ENCODE results near the gene CACNA1S.

Gene CACNA1S

GRCh38 chr1:201105688-201106087 lies 6.5 kb downstream of the CACNA1S start:
- H3K4me1 Mint-ChIP-seq (ENCODE audit: low read depth in 2 of 2): no peaks in the 10 kb centered on the region
- DNase-seq (no peak), ATAC-seq (replicated peaks) (no peak)
- no peaks in the 10 kb centered on the region for H3K9me3 Mint-ChIP-seq
- no peaks in the 10 kb centered on the region for H3K27me3 Mint-ChIP-seq
- H3K4me3 Mint-ChIP-seq: no peak overlapping the region
- no peaks in the 10 kb centered on the region for H3K36me3 Mint-ChIP-seq (ENCODE audit: insufficient read depth)
- no peak overlapping the region for H3K27ac Mint-ChIP-seq

- Mint-ChIP-seq H3K4me1 (ENCODE audit: low read depth in 2 of 2) (no peaks in the 10 kb centered on the region), H3K27ac (peak overlapping the region in 1 of 2 donors; percentile 2), H3K9me3 (no peaks in the 10 kb centered on the region), H3K27me3 (peaks cover 0 to 5% of the 10 kb centered on the region in 2 donors), H3K4me3 (no peak overlapping the region), H3K36me3 (ENCODE audit: insufficient read depth) (no peaks in the 10 kb centered on the region)
- DNase-seq (no peak), ATAC-seq (replicated peaks) (no peak)
Measured at GRCh38 chr1:201104141-201104540, 8.1 kb downstream of the CACNA1S start.

DNA sequence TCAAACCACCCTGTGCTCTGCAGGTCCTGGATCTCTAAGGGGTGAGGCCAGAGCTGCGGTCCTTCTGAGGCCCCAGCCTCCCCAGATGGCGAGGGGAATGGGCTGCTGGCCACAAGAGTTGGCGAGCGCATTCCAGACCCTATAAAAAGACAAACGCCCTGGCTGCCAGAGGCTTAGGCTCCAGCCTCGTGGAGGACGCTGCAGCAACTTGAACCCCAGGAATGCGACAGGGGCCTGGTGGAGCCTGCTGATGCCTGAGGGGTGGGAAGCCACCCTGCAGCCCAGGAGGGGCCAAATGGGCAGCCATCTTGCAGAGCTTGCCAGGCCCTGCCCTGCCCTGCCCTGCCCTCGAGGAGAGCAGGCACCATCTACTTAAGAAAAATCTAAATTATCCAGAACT lies 8.6 kb downstream of the CACNA1S start:
- Mint-ChIP-seq H3K4me3 (no peak overlapping the region), H3K4me1 (ENCODE audit: low read depth in 2 of 2) (no peaks in the 10 kb centered on the region), H3K27me3 (peaks cover 0 to 8% of the 10 kb centered on the region in 2 donors), H3K9me3 (no peaks in the 10 kb centered on the region), H3K27ac (no peak overlapping the region), H3K36me3 (ENCODE audit: insufficient read depth) (no peaks in the 10 kb centered on the region)
- ATAC-seq (replicated peaks): no peak
- DNase-seq: no peak

DNA sequence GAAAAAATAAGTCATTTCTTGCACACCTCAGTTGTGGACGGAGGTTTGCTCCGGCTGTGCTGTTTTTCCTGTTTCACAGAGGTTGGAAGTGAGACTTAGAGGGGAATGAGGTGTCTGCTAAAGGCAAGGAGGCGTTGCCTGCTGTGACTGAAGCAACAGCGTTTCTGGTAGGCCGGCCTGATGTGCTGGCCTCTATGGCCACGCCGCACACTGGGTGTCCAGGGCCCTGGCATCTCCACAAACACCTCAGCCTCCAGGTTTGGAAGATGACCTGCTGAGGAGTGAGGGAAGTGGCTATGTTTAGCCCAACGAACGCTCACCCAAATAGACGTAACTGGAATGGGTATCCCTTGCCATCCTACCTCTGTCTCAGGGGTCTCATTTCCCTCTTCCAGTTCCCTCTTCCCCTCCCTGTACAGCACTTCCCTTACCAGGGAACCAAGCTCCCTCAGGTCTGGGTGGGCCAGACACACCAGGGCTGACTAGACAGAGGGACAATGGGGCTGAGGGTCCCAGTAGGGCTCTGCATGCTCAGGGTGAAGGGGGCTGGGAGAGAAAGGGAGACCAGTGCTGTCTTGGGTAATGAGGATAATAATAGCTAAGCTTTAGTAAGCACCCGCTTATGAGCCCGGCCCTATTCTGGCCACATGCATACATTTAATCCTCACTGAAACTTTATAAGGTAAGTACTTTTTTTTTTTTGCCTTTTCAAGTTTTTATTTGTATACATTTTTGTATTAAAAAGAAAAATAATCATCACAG lies 11.9 kb downstream of the CACNA1S start:
- no peaks in the 10 kb centered on the region for H3K9me3 Mint-ChIP-seq
- no peaks in the 10 kb centered on the region for H3K4me1 Mint-ChIP-seq (ENCODE audit: low read depth in 2 of 2)
- peaks cover 14 to 22% of the 10 kb centered on the region in 2 donors for H3K27me3 Mint-ChIP-seq
- H3K27ac Mint-ChIP-seq: no peak overlapping the region
- no peaks in the 10 kb centered on the region for H3K36me3 Mint-ChIP-seq (ENCODE audit: insufficient read depth)
- H3K4me3 Mint-ChIP-seq: no peak overlapping the region
- ATAC-seq (replicated peaks) (no peak), DNase-seq (no peak)

DNA sequence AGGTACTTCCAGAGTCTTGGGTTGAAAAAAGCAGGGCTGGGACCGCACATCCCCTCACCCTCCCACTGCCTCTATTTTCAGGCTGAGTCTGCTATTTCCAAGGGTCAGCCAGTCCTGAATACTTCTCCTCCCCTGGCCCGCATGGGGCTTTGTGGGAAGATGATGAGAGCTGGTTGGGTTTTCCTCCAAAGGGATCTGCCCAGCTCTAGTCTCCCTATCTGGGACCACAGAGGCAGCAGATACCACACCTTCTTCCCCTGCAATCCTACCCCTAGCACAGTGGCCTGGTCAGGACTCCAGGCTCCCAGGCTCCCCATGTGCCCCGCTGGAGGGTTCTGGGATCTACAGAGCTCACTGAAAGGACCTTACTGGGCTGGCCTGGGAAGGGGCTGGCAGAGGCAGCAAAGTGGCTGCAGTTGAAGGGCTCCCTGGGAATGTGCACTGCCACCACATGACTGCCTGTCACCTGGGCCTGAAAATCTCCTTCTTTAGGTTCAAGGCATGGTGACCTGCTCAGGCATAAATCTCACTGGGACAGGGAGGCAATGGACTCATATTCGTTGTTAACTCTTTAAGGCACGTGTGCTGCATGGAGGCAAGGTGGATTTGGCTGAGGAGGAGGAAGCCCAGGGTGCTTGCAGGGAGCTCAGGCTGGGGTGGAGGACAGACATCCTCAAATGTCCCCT lies 13.1 kb downstream of the CACNA1S start:
- H3K9me3 Mint-ChIP-seq: no peaks in the 10 kb centered on the region
- peaks cover 19 to 32% of the 10 kb centered on the region in 2 donors for H3K27me3 Mint-ChIP-seq
- H3K4me1 Mint-ChIP-seq (ENCODE audit: low read depth in 2 of 2): no peaks in the 10 kb centered on the region
- DNase-seq (no peak), ATAC-seq (replicated peaks) (no peak)
- no peak overlapping the region for H3K4me3 Mint-ChIP-seq
- H3K36me3 Mint-ChIP-seq (ENCODE audit: insufficient read depth): no peaks in the 10 kb centered on the region
- H3K27ac Mint-ChIP-seq: no peak overlapping the region

DNA sequence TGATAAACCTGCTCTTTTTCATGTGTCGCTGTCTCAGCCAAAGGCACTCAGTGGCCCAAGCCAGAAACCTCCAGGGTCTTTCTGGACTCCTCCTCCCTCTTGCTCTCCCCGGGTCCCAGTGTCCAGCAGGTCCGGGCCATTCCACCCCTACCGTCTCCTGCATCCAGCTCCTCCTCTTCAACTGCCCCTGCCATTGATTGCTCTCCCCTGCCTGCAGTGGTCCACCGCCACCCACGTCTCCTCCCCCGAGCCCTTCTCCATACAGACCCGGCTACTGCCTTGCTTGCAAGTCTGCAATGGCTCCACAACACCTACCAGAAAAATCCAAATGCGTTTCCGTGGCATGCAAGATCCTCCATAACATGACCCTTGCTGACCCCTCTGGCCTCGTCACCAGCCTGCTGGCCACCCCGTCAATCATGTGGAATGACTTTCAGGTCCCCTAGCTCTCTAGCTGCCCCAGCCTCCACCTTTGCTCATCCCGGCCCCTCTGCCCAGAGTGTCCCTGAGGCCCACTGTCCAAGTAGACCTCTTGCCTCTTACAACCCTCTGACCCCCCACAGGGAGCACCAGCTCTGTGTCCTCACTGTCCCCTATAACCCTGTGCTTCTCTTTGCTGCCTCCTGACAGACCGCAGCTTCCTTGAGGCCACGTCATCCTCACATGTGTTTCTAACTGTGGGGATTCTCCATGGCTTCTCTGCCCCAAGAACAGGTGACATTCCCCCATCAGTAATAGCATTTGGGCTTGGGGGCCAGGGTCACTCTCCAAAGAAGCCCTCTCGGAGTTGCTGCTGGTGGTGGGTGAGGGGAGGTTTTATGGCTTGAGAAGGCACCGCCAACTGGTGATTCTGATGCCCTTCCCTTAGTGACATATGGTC lies 15.0 kb downstream of the CACNA1S start:
- no peak for ATAC-seq (replicated peaks)
- Mint-ChIP-seq H3K4me3 (no peak overlapping the region), H3K4me1 (ENCODE audit: low read depth in 2 of 2) (no peaks in the 10 kb centered on the region), H3K27me3 (peaks cover 29 to 38% of the 10 kb centered on the region in 2 donors), H3K9me3 (no peaks in the 10 kb centered on the region), H3K36me3 (ENCODE audit: insufficient read depth) (no peaks in the 10 kb centered on the region), H3K27ac (no peak overlapping the region)
- DNase-seq: no peak

- DNase-seq (no peak), ATAC-seq (replicated peaks) (no peak)
- Mint-ChIP-seq H3K27ac (no peak overlapping the region), H3K27me3 (peaks cover 35 to 49% of the 10 kb centered on the region in 2 donors), H3K9me3 (no peaks in the 10 kb centered on the region), H3K4me1 (ENCODE audit: low read depth in 2 of 2) (no peaks in the 10 kb centered on the region), H3K4me3 (no peak overlapping the region), H3K36me3 (ENCODE audit: insufficient read depth) (no peaks in the 10 kb centered on the region)
Measured at GRCh38 chr1:201096041-201096461, 16.2 kb downstream of the CACNA1S start.

GRCh38 chr1:201095581-201095980 lies 16.6 kb downstream of the CACNA1S start:
- no peak for DNase-seq
- no peaks in the 10 kb centered on the region for H3K36me3 Mint-ChIP-seq (ENCODE audit: insufficient read depth)
- no peak overlapping the region for H3K27ac Mint-ChIP-seq
- ATAC-seq (replicated peaks): no peak
- peaks cover 35 to 49% of the 10 kb centered on the region in 2 donors for H3K27me3 Mint-ChIP-seq
- H3K4me1 Mint-ChIP-seq (ENCODE audit: low read depth in 2 of 2): no peaks in the 10 kb centered on the region
- no peaks in the 10 kb centered on the region for H3K9me3 Mint-ChIP-seq
- H3K4me3 Mint-ChIP-seq: no peak overlapping the region

DNA sequence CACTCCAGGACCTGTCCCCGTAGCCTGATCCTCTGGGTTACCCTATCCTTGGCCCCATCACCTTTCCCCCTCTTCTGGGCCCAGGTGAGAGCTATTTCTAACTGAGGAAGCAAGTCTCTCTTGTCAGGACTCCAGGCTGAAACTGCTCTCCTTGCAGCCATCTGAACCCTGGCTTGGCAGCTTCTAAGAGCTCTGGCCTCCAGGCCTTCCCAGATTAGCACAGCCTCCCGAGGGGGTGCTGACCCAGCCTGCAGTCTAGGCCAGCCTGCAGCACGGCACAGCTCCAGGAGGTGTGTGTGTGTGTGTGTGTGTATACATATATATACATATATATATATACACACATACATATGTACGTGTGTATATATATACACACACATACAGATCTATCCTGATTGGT lies 17.4 kb downstream of the CACNA1S start:
- Mint-ChIP-seq H3K4me3 (no peak overlapping the region), H3K27ac (no peak overlapping the region), H3K27me3 (peaks cover 35 to 49% of the 10 kb centered on the region in 2 donors), H3K9me3 (no peaks in the 10 kb centered on the region), H3K36me3 (ENCODE audit: insufficient read depth) (no peaks in the 10 kb centered on the region), H3K4me1 (ENCODE audit: low read depth in 2 of 2) (no peaks in the 10 kb centered on the region)
- ATAC-seq (replicated peaks) (no peak), DNase-seq (no peak)

GRCh38 chr1:201093962-201094361 lies 18.3 kb downstream of the CACNA1S start:
- DNase-seq (no peak), ATAC-seq (replicated peaks) (no peak)
- H3K4me3 Mint-ChIP-seq: no peak overlapping the region
- no peaks in the 10 kb centered on the region for H3K4me1 Mint-ChIP-seq (ENCODE audit: low read depth in 2 of 2)
- H3K27me3 Mint-ChIP-seq: peaks cover 39 to 51% of the 10 kb centered on the region in 2 donors
- peaks cover 3% of the 10 kb centered on the region for H3K36me3 Mint-ChIP-seq (ENCODE audit: insufficient read depth)
- H3K27ac Mint-ChIP-seq: no peak overlapping the region
- H3K9me3 Mint-ChIP-seq: no peaks in the 10 kb centered on the region

DNA sequence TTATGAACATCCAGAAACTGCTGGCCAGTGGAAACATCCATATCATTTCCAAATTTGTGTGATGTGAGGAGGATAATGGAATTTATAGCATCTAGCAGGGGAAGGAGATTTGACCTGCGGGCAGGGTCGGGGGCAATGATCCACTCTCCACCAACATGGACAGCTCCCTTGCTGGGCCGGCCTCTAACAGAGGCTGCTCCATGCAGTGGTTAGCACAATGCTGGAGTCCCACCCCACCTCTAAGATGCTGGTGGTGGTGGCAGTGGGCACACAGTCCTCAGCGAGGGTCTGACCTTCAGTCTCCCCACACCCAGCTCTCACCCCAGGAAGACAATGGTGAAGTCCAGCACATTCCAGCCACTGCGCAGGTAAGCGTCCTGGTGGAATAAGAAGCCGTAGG lies 18.7 kb downstream of the CACNA1S start:
- Mint-ChIP-seq H3K36me3 (ENCODE audit: insufficient read depth) (peaks cover 4% of the 10 kb centered on the region), H3K9me3 (no peaks in the 10 kb centered on the region), H3K4me3 (no peak overlapping the region), H3K27ac (no peak overlapping the region), H3K4me1 (ENCODE audit: low read depth in 2 of 2) (no peaks in the 10 kb centered on the region), H3K27me3 (peaks cover 39 to 51% of the 10 kb centered on the region in 2 donors)
- ATAC-seq (replicated peaks): no peak
- no peak for DNase-seq

GRCh38 chr1:201092738-201093137 lies 19.5 kb downstream of the CACNA1S start:
- Mint-ChIP-seq H3K9me3 (no peaks in the 10 kb centered on the region), H3K36me3 (ENCODE audit: insufficient read depth) (peaks cover 4% of the 10 kb centered on the region), H3K27ac (no peak overlapping the region), H3K4me3 (no peak overlapping the region), H3K27me3 (peaks cover 42 to 58% of the 10 kb centered on the region in 2 donors), H3K4me1 (ENCODE audit: low read depth in 2 of 2) (no peaks in the 10 kb centered on the region)
- no peak for DNase-seq
- ATAC-seq (replicated peaks): no peak

DNA sequence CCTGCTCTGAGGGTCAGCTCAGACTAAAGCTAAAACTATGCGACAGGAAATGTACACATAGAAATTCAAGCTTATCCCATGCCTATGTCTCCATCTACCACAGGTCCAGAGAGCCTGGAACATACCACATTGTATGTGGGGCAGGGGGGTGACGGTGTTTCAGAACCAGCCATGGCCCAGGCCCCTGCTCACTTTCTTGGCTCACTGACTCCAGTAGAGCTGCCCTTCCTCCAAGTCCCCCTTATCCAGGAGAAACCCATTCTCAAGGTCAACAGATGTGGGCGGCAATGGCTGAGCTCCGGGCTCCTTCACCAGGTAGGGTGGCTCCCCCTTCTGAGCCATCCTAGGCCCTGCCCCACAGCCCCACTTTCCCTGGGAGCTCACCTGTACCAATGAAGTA lies 21.0 kb downstream of the CACNA1S start:
- Mint-ChIP-seq H3K27ac (no peak overlapping the region), H3K36me3 (ENCODE audit: insufficient read depth) (peaks cover 4% of the 10 kb centered on the region), H3K4me3 (no peak overlapping the region), H3K27me3 (peaks cover 41 to 55% of the 10 kb centered on the region in 2 donors), H3K4me1 (ENCODE audit: low read depth in 2 of 2) (no peaks in the 10 kb centered on the region), H3K9me3 (no peaks in the 10 kb centered on the region)
- no peak for DNase-seq
- no peak for ATAC-seq (replicated peaks)
